BJ (cell line): ENCODE data around the gene CDC42BPA. TPM values are rescaled to one million over a fixed set of nuclear protein-coding genes. Genes with fewer than 3 reads are reported as not detected.

Experiments used
- CTCF ChIA-PET: fragments of 350-600 bp; formaldehyde crosslinking; extraction: SDS; loops from one replicate; lab custom pipeline; 2021; ENCODE audit warnings: antibody characterized with exemption, inconsistent platforms; lab: Yijun Ruan, JAX
- POLR2A ChIA-PET: fragments of 300-600 bp; sonication (Branson Sonifier 250); formaldehyde crosslinking; extraction: SDS; loops from one replicate; lab custom pipeline; 2021; ENCODE audit warnings: antibody characterized with exemption; lab: Charles Lee
- DNase-seq: peaks from one replicate; pipeline ENCODE4 v3.0.0-alpha.2; 2011; ENCODE audit warnings: low read depth
- H3K27me3 ChIP-seq: 2 replicates; pipeline ENCODE4 v1.6.0; 2011; ENCODE audit warnings: low read length; ENCODE audit not compliant: control insufficient read depth, insufficient read depth
- H3K36me3 ChIP-seq: 2 replicates; pipeline ENCODE4 v1.5.1; 2011; ENCODE audit warnings: low read length; ENCODE audit not compliant: control insufficient read depth, insufficient read depth
- H3K4me3 ChIP-seq: 2 replicates; pipeline ENCODE4 v1.5.1; 2011; ENCODE audit warnings: low read depth, mild to moderate bottlenecking, control low read depth, low read length
- polyA plus RNA-seq: library from polyadenylated mRNA; depleted of rRNA; stranded (reverse); fragments of >200 nt; gene quantifications from 2 replicates; pipeline ENCODE4 v1.2.3, GENCODE V29; 2011
- TF ChIP-seq, protein P1 (sequence below): IDR thresholded peaks from 2 replicates; pipeline ENCODE4 v1.5.1; 2011; ENCODE audit warnings: low read depth, mild to moderate bottlenecking, control low read depth, inconsistent platforms, low read length, moderate library complexity; ENCODE audit not compliant: insufficient read depth

Gene CDC42BPA
- polyA plus RNA-seq, 1 experiment: 17.9 TPM

GRCh38 chr1:227038401-227038800 lies 279.9 kb downstream of the CDC42BPA start:
- H3K36me3 ChIP-seq: peaks cover 3% of the 10 kb centered on the region; the same call in 1 of the 2 replicates
- H3K4me3 ChIP-seq: no peak overlapping the region
- ChIA-PET CTCF (interaction anchor here (0.8 kb wide), 1 partner anchor 27 kb away, joined by 3 read pairs; no protein-coding TSS in a partner anchor), POLR2A (no interaction called here)
- no peak for DNase-seq
- H3K27me3 ChIP-seq: no peaks in the 10 kb centered on the region
- TF ChIP-seq, protein P1, sequence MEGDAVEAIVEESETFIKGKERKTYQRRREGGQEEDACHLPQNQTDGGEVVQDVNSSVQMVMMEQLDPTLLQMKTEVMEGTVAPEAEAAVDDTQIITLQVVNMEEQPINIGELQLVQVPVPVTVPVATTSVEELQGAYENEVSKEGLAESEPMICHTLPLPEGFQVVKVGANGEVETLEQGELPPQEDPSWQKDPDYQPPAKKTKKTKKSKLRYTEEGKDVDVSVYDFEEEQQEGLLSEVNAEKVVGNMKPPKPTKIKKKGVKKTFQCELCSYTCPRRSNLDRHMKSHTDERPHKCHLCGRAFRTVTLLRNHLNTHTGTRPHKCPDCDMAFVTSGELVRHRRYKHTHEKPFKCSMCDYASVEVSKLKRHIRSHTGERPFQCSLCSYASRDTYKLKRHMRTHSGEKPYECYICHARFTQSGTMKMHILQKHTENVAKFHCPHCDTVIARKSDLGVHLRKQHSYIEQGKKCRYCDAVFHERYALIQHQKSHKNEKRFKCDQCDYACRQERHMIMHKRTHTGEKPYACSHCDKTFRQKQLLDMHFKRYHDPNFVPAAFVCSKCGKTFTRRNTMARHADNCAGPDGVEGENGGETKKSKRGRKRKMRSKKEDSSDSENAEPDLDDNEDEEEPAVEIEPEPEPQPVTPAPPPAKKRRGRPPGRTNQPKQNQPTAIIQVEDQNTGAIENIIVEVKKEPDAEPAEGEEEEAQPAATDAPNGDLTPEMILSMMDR: no peak

DNA sequence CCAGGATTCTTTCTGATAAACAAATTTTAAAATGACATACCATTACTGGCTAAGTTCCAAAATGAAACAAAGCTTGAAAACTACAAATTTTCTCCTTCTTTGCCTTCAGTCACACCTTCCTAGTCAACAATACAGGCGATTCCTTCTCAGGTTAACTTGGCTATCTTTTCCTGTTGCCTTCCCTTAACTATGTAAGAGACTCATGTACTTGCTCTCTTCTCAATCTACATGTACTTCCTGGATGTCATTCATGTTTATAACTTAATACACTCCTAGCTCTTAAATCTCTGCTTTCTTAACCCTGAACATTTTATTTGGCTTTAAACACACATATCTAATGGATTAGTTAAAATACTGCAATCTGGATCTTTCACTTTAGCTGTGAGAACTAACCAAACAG lies 281.2 kb downstream of the CDC42BPA start:
- Histone ChIP-seq H3K4me3 (no peak overlapping the region), H3K27me3 (no peaks in the 10 kb centered on the region), H3K36me3 (peaks cover 6% of the 10 kb centered on the region)
- TF ChIP-seq, protein P1: no peak
- POLR2A ChIA-PET: no interaction called here
- no peak for DNase-seq
- CTCF ChIA-PET: interaction anchor here (1.1 kb wide), 1 partner anchor 17 kb away, joined by 4 read pairs; no protein-coding TSS in a partner anchor

DNA sequence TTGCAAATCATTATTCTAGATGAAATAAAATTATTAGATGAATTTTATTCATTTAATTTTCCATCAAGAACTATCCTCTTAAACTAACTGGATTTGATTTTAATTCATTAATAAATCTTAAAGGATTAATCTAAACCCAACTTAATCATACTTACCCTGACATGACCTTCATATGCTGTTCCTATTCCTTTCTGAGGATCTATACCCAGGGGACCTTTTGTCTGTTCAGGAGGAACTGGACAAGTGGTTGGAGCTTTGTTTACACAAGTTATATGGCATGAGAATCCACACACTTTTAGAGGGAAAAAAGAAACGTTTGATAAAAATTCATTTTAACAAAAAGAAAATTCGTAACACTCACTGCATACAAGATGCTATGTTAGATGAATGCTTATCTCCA lies 283.0 kb downstream of the CDC42BPA start:
- H3K27me3 ChIP-seq: no peaks in the 10 kb centered on the region
- CTCF ChIA-PET: no interaction called here
- H3K36me3 ChIP-seq: peaks cover 9% of the 10 kb centered on the region
- POLR2A ChIA-PET: no interaction called here
- DNase-seq: no peak
- TF ChIP-seq, protein P1: no peak
- H3K4me3 ChIP-seq: no peak overlapping the region

DNA sequence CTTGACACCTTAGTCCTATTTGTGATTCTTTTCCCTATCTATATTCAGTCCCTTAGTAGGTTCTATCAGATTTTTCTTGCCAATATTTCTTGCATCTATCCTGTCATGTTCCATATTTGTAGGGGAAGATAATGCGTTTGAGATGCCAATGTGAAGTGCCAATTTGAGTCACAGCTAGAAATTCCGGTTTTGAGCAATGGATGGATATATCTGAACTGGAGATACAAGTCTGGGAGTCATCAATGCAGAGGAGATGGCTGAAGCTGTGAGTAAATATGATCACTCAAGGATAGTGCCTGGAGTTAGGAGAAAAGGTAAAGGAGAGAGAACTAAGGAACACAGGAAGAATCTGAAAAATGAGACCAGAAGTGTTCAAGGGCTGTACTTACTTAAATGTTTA lies 284.4 kb downstream of the CDC42BPA start:
- Histone ChIP-seq H3K36me3 (peaks cover 9% of the 10 kb centered on the region), H3K27me3 (no peaks in the 10 kb centered on the region), H3K4me3 (no peak overlapping the region)
- POLR2A ChIA-PET: no interaction called here
- CTCF ChIA-PET: interaction anchor here (1.1 kb wide), 1 partner anchor 24 kb away, joined by 3 read pairs; no protein-coding TSS in a partner anchor
- no peak for DNase-seq
- TF ChIP-seq, protein P1: no peak

DNA sequence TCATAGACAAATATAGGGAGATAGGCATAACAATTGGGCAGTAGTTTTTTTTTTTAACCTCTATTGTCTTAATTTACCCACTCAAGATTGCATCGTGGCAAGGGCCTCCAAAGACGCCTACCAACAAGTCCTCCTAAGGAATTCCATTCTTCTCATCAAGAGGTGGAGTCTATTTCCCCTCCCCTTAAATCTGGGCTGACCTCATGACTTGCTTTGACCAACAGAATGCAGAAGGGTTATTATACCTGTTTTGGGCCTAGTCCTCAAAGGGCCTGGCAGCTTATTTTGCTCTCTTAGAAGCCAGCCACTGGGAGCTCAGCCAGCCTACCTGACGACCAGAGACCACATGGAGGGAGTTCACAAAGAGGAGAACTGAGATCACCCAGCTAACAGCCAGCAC lies 285.9 kb downstream of the CDC42BPA start:
- TF ChIP-seq, protein P1: no peak
- POLR2A ChIA-PET: no interaction called here
- CTCF ChIA-PET: no interaction called here
- Histone ChIP-seq H3K36me3 (peaks cover 6% of the 10 kb centered on the region), H3K4me3 (no peak overlapping the region), H3K27me3 (no peaks in the 10 kb centered on the region)
- no peak for DNase-seq
